GM18498 (cell line): ENCODE results near the gene PLAGL1.
"Not testable (repeated sequence)": the region's sequence is repeated elsewhere in the genome, so short reads cannot be mapped to it uniquely, and the experiment has no call there.

Experiments
- ATAC-seq: cut with Tn5 transposase; IDR thresholded peaks from one replicate; pipeline ENCODE4 v1.9.1; 2021; ENCODE audit warnings: mild to moderate bottlenecking, moderate library complexity; ENCODE audit not compliant: unreplicated experiment

Gene PLAGL1

GRCh38 chr6:144012534-144012933, 4.5 kb upstream of the PLAGL1 start:
- no peak for ATAC-seq

DNA sequence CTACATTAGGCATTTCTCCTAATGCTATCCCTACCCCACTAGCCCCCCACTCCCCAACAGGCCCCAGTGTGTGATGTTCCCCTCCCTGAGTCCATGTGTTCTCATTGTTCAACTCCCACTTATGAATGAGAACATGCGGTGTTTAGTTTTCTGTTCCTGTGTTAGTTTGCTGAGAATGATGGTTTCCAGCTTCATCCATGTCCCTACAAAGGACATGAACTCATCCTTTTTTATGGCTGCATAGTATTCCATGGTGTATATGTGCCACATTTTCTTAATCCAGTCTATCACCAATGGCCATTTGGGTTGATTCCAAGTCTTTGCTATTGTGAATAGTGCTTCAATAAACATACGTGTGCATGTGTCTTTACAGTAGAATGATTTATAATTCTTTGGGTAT, 1.6 kb upstream of the PLAGL1 start:
- ATAC-seq: not testable (repeated sequence)

- no peak for ATAC-seq
Measured at GRCh38 chr6:144008846-144009245, 787 bp upstream of the PLAGL1 start.

DNA sequence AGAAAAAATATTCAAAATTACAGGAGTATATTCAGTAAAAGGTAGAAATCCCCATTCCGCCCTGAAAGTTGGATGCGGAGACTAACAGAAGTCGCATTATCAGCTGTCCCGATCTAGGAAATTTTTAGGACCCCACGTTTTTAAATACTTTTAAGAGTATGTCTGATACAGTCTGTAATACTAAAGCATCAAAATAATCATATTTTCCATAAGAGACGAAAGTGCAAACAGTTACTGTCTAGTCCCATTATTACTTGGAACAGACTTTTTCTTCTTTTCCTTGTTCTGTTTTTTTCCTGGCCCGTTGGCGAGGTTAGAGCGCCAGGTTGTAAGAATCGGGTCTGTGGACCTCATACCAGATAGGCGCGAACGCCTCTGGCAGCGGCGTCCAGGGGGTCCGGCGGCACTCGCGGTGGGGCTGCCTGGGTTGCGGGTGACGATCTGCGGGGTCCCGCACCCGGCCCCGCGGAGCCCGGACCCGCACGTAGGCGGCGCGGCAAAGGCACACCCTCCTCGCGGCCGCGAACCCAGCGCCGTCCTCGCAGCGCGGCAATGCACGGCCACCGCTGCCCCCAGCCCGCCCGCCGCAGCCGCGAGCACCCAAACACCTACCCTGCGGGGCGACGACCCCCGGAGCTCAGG, 460 bp downstream of the PLAGL1 start:
- ATAC-seq: no peak

GRCh38 chr6:144006736-144007477, 1.2 kb downstream of the PLAGL1 start:
- no peak for ATAC-seq

- no peak for ATAC-seq
Measured at GRCh38 chr6:143999406-143999805, 8.7 kb downstream of the PLAGL1 start.

- no peak for ATAC-seq
Measured at GRCh38 chr6:143998686-143999085, 9.4 kb downstream of the PLAGL1 start.

DNA sequence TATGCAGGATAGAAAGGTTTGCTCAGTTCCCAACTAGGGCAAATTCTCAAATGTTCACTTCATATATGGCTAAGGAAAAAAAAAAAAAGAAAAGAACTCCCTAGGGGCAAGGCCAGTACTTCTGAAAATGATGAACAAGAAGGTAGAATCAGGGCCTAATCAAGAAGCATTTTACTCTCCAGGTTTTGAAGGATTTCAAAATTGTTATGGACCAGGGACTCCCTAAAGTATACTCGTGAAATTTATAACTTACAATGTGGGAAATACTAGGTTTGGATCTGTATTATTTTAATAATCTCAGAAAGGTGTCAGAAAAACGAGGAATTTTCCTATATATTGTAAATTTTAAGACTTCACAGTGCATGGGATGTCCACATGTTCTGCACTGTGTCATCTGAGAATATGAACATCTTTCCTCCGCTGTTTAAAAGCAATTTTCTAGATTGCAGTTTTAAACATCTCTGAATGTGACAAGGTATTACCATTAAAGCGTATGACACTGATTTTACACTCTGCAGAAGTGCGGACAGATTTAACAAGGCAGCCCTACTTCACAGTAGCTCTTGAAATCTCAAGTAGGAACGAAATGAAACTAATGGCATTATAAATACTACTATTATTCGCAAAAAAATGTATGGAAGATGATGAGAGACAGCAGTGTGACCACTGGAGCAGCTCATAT, 14.0 kb downstream of the PLAGL1 start:
- no peak for ATAC-seq

DNA sequence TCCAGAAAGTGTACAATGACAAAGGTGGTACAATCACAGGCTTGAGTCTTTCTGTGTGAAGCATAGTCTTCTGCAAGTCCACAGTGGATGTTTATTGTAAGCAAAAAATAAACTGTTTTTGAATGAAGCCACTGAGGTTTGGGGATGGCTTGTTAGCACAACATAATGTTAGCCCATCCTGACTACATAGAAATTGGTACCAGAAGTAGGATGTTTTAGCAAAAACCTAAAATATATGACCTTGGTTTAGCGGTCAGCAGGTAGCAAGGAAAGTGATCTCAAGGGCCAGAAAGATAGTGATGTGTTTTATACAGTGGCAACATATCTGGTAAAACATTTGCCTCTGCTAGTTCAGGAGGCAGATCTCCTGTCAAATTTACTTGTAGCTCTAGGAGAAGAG, 15.8 kb downstream of the PLAGL1 start:
- no peak for ATAC-seq

DNA sequence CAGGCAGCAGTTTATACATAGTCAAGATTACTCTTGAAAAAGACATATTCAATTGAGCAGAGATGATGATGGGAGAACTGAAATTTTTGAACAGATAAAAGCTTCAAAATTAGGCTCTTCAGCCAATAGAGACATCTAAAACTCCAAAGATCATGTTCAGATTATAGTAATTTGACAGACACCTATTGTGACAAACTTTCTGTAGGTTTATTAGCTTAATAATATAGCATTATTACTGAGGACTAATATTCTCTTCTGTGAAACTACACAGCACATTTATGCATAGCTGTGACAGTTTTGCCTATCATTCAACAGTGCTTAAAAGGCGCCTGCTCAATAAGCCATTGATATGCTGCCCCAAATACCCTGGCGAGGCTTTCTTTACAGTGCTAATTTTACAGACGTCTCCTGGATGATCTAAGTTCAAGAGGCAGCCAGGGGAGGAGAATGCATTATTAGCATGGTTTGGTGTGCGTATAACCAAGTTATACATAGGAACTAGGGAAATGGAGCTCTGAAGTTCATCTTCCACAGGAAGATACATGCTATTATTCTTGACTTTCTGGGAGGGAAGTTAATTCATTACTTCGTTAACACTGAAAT, 21.5 kb downstream of the PLAGL1 start:
- ATAC-seq: no peak

- ATAC-seq: no peak
Measured at GRCh38 chr6:143984666-143985065, 23.4 kb downstream of the PLAGL1 start.

- no peak for ATAC-seq
Measured at GRCh38 chr6:143982968-143983367, 25.1 kb downstream of the PLAGL1 start.

DNA sequence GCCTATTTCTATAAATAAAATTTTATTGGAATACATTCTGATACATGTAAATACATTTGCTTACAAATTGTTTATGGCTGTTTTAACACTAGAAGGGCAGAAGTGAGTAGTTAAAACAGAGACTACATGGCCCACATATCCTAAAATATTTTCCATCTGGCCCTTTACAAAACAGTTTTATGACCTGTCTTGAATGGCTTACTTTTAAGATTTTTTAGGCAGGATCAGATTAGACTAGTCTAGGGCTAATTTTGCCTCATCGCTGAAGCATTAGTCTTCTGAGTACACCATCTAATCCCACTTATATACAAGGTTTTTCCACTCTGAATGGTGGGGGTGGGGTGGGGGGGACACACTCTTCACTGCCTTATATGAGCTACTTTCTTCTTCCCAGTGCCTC, 27.1 kb downstream of the PLAGL1 start:
- ATAC-seq: no peak

DNA sequence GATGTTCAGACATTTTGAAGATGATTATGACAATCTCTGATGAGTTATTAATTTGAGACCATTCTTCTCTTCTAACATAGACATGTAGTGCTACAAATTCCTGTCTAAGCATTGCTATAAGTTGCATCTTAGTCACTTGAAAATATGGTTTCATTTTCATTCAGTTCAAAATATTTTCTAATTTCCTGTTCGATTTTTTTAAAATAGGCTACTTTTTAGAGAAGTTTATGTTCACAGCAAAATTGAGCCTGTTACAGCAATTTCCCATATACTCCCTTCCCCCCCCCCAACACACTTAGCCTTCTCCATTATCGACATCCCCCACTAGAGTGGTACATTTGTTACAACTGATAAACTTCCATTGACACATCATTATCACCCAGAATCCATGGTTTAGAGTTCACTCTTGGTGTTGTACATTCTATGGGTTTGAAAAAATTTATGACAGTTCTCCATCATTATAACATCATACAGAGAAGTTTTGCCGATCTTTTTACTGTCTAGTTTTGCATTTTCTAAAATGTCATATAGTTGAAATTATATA, 31.2 kb downstream of the PLAGL1 start:
- no peak for ATAC-seq

DNA sequence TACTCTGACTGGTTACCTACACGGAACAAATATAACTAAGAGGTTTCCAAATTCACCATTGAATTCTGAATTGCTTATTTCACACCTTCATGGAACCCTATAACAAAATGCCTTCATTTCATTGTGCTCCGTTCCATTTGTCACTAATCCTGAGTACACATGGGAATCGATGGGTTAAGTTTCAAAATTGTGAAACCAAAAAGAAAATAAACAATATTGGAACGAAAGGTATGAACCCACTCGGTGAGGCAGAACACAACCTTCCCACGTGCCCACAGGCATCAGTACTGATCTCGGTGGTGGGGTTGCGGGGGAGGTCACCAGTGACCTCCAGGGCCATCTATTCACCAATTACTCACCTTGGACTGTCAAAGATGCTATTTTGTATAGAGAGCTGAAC, 34.0 kb downstream of the PLAGL1 start:
- ATAC-seq: no peak

- no peak for ATAC-seq
Measured at GRCh38 chr6:143973097-143973966, 34.7 kb downstream of the PLAGL1 start.

GRCh38 chr6:143971482-143972205, 36.4 kb downstream of the PLAGL1 start:
- ATAC-seq: no peak

DNA sequence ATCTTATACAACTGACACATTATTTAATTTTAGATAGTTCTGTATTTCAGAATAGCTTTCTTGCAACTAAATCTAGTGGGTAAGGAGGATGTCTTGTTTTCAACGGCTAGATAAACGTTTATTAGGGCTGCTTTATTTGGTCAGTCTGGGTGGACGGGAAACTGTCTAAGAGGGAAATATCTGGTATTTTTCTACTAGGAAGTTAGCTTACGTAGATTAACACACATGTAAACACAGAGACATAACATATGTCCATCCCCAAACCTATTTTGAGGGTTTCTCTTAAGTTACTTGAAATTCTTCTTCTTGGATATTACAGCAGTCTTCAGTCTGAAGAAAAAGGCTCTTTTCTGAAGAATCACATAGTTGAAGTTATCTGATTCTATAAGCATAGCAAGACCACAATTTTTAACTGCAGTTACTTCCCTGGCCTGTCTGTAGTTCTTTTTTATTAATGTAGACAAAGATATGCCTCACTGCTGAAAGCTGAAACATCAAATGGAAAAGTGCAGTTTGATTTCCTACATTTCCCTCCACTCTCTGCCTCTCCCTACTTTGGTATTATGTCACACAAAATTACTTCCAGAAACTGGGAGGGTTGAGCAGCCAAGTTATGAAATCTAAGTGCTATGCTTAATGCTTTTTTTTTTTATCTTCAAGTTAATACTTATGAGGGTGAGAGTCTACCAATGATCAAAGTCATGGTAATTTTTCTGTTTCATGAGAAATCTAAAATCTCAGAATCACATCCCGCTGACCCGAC, 37.4 kb downstream of the PLAGL1 start:
- no peak for ATAC-seq

DNA sequence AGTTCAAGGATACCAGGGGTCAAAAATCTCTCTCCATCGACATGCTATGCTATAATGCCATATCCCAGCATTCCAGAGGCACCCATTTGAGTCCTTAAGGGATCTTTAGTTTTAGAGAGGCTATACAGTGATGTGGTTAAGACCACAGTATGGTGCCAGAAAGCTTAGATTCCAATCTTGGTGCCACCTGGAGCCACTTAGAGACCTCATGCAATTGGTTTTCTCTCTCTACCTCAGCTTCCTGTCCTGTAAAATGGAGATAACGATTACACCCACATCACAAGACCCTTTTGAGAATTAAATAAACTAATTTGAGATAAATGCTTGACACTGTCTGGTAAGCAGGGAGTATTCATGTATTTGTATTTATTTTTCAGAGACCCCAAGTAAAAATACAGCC, 39.0 kb downstream of the PLAGL1 start:
- ATAC-seq: no peak
